Measurements from ENCODE around the gene RTL1. TPM values are rescaled to one million over a fixed set of nuclear protein-coding genes. Genes with fewer than 3 reads are reported as not detected.

The RTL1 gene
- total RNA-seq, 1 donor from 2014 or later, result 1.1 TPM

DNA sequence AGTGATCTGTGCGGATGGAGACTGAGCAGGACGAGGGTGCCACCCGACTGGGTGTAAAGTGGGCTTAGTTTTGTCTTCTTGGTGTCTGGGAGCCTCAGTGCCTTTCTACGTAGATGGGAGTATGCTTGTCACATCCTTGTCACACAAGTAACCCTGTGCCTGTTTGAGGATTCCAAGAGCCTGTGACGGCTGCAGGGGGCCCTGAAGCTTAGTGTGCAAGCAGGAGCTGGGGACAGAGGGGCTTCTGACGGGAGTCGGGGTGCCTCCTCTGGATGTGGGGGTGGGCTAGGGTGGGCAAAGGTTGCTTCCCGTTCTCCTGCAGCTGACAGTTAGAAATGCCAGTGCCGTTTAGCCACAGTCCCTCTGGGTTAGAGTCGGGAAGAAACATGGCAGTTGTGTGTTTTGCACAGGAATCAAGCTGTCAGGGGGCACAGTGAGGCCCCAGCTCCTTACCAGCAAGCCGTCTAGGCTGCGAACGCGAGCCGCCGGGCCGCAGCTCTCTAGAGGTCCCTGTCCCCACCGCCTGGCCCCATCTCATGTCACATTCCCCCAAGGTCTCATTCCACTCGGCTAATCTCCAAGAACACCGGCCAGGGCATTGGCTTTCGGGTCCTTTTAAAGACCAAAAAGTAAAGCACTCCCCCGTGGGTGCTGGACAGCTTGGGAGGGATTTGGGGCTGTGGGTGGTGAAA lies 7.0 kb downstream of the RTL1 start:
- H3K27me3 ChIP-seq (ENCODE audit: control insufficient read depth, insufficient read depth, low read length), result peaks cover 19% of the 10 kb centered on the region
- TF ChIP-seq, protein P1, sequence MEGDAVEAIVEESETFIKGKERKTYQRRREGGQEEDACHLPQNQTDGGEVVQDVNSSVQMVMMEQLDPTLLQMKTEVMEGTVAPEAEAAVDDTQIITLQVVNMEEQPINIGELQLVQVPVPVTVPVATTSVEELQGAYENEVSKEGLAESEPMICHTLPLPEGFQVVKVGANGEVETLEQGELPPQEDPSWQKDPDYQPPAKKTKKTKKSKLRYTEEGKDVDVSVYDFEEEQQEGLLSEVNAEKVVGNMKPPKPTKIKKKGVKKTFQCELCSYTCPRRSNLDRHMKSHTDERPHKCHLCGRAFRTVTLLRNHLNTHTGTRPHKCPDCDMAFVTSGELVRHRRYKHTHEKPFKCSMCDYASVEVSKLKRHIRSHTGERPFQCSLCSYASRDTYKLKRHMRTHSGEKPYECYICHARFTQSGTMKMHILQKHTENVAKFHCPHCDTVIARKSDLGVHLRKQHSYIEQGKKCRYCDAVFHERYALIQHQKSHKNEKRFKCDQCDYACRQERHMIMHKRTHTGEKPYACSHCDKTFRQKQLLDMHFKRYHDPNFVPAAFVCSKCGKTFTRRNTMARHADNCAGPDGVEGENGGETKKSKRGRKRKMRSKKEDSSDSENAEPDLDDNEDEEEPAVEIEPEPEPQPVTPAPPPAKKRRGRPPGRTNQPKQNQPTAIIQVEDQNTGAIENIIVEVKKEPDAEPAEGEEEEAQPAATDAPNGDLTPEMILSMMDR (IDR thresholded peaks at IDR 0.05; ENCODE audit: insufficient read depth, low read length, poor library complexity, severe bottlenecking), result no peak
- no peak for DNase-seq (ENCODE audit: low read depth)
- no peaks in the 10 kb centered on the region for H3K36me3 ChIP-seq (ENCODE audit: control insufficient read depth, insufficient read depth, low read length)
- no peak overlapping the region for H3K4me3 ChIP-seq (ENCODE audit: low read depth, low read length)

DNA sequence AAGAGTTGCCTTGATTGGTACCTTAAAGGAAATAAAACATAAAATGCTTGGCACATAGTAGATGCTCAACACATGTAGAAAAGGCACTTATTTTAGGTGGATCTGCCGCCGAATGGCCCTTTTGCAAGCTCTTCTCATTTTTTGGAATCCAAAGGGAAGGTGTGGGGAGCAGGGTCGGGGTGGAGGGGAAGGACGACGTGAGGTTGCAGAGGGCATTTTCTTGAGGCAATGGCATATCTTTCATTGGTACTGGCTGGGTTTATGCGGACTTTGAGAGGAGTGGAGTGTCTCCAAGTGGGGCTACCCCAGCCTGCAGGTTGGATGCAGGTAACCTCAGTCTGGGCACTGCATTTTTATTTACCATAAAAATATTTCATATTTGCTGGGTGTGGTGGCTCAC lies 8.1 kb downstream of the RTL1 start:
- no peak for DNase-seq (ENCODE audit: low read depth)
- no peaks in the 10 kb centered on the region for H3K36me3 ChIP-seq (ENCODE audit: control insufficient read depth, insufficient read depth, low read length)
- TF ChIP-seq, protein P1 (IDR thresholded peaks at IDR 0.05; ENCODE audit: insufficient read depth, low read length, poor library complexity, severe bottlenecking), result no peak
- peaks cover 17% of the 10 kb centered on the region for H3K27me3 ChIP-seq (ENCODE audit: control insufficient read depth, insufficient read depth, low read length)
- no peak overlapping the region for H3K4me3 ChIP-seq (ENCODE audit: low read depth, low read length)

DNA sequence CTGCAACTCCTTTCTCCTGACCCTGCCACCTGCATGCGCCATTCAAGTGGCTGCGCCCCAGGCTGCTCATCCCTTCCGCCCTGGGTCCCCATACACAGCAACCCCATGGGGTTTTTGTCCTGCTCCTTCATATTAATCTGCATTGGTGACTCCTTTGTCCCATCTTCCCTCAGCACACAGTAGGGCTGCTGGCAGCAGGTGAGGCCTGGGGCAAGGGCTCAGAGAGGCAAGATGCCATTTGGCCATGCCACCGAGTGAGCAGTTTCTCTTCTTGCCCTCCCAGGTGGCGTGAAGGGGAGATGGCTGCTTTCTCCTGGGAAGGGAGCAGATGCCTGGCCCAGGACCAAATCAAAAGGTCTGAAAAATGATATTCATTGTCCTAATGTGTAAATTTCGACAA lies 9.1 kb downstream of the RTL1 start:
- TF ChIP-seq, protein P1 (IDR thresholded peaks at IDR 0.05; ENCODE audit: insufficient read depth, low read length, poor library complexity, severe bottlenecking), result no peak
- no peak for DNase-seq (ENCODE audit: low read depth)
- Histone ChIP-seq H3K27me3 (ENCODE audit: control insufficient read depth, insufficient read depth, low read length) (peaks cover 13% of the 10 kb centered on the region), H3K4me3 (ENCODE audit: low read depth, low read length) (no peak overlapping the region), H3K36me3 (ENCODE audit: control insufficient read depth, insufficient read depth, low read length) (no peaks in the 10 kb centered on the region)

DNA sequence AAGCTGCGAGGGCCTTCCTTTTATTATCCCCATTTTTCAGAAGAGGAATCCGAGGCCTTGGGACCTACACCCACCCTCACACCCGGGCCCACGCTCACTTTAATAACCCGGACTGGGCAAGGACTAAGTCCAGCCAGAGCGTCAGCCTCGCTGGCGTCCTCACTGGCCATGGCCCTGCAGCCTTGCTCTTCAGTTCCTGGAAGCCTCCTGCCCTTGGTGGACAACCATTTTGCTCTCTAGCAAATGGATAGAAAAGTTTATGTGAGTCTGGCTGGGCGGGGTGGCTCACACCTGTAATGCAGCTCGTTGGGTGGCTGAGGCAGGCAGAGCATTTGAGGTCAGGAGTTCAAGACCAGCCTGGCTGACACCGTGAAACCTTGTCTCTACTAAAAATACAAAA lies 9.8 kb downstream of the RTL1 start:
- TF ChIP-seq, protein P1 (IDR thresholded peaks at IDR 0.05; ENCODE audit: insufficient read depth, low read length, poor library complexity, severe bottlenecking), result no peak
- H3K27me3 ChIP-seq (ENCODE audit: control insufficient read depth, insufficient read depth, low read length), result peaks cover 7% of the 10 kb centered on the region
- no peak overlapping the region for H3K4me3 ChIP-seq (ENCODE audit: low read depth, low read length)
- no peaks in the 10 kb centered on the region for H3K36me3 ChIP-seq (ENCODE audit: control insufficient read depth, insufficient read depth, low read length)
- no peak for DNase-seq (ENCODE audit: low read depth)

DNA sequence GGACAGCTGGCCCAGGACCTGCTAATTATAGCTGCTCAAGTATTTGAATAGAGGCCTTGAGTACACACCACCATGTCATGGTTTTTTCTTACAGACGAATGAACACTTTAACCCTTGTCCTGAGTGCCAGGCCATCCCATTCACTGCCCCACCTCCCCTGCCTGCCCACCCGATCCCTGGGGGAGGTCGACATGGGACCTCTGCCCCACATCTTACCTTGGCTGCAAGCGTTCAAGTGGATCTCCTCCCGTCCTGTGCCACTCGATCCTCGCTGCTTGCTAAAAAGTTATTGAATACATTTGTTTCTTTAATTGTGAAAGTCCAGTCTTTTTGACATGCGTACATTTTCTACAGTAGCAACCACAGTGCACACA lies 10.3 kb downstream of the RTL1 start:
- TF ChIP-seq, protein P1 (IDR thresholded peaks at IDR 0.05; ENCODE audit: insufficient read depth, low read length, poor library complexity, severe bottlenecking), result no peak
- Histone ChIP-seq H3K4me3 (ENCODE audit: low read depth, low read length) (no peak overlapping the region), H3K27me3 (ENCODE audit: control insufficient read depth, insufficient read depth, low read length) (peaks cover 7% of the 10 kb centered on the region), H3K36me3 (ENCODE audit: control insufficient read depth, insufficient read depth, low read length) (no peaks in the 10 kb centered on the region)
- no peak for DNase-seq (ENCODE audit: low read depth)
